ENCODE data around the gene DUSP22. TPM values are rescaled to one million over a fixed set of nuclear protein-coding genes. Genes with fewer than 3 reads are reported as not detected.
A peak's percentile ranks its signal among the peaks of the same experiment; 100 is the strongest.

DUSP22 gene
- polyA plus RNA-seq, 3 donors = 107 to 120 (median 117) TPM

DNA sequence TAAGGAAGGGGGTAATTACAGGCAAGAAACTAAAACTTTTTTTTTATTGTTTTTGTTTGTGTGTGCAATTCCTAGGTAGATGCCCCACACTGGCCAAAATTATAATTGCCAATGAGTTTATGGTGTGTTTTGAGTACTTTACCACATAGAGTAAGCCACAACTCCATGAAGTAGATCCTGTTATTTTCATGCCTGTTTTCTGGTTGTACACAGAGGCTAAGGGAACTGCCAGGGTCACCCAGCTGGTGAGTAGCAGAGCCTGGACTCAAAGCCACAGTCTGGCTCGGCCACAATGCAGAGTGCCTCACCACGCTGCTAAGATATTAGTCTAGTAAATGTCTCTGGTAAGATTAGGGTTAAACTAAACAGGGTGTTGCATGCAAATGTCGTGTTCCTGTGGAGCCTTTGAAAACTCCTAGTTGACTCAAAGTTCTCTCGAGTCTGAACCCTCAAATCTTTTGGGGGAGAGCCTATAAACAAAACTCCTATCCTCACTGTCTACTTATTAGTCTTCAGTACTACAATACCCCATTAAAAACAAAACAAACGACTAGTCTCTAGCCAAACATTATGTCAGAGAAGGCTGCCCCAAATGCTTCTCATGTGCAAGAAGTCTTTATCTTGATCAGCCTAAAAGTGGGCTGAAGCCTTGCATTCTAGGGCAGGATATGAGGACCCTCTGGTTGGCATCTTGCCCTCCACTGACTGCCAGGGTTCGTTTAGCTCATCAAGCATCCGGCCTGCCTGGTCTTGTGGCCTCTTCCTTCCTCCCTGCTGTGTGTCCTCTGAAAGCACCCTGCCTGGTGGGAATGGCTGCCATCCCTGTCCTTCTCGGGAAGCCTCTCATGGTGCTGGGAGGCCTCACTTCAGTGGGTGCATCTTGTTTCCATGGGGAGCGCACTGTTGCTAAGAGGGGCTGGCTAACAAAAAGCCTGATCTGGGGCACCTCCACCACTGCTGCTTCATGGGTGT is 4.2 kb downstream of the DUSP22 start:
- Histone ChIP-seq H4K20me1 (ENCODE audit: insufficient read depth, low read length) (no peaks in the 10 kb centered on the region), H3K27ac (ENCODE audit: low read depth in 1 of 2, low read length in 2 of 2) (peak overlapping the region; percentile 44 to 92), H3K36me3 (replicated peaks in 1 of 2; ENCODE audit: control insufficient read depth in 1 of 2, insufficient read depth in 2 of 2, low read length in 2 of 2) (no peaks in the 10 kb centered on the region), H3K9ac (ENCODE audit: insufficient read depth, low read length, poor library complexity, severe bottlenecking) (peak overlapping the region; percentile 25), H3K4me3 (replicated peaks in 1 of 3; ENCODE audit: low read depth in 2 of 3, low read length in 3 of 3) (peak overlapping the region in 1 of 3 experiments; percentile 53), H3K4me1 (ENCODE audit: control insufficient read depth in 1 of 2, insufficient read depth in 2 of 2, low read length in 2 of 2) (peaks cover 86 to 91% of the 10 kb centered on the region in 2 donors), H3K27me3 (ENCODE audit: control insufficient read depth in 2 of 2, insufficient read depth in 2 of 2, low read length in 2 of 2) (no peaks in the 10 kb centered on the region), H3K79me2 (ENCODE audit: insufficient read depth, low read length) (peaks cover 73% of the 10 kb centered on the region), H3K9me3 (replicated peaks in 1 of 2; ENCODE audit: control insufficient read depth in 1 of 2, insufficient read depth in 1 of 2, low read length in 2 of 2) (no peaks in the 10 kb centered on the region), H2AFZ (ENCODE audit: insufficient read depth, low read depth, low read length, poor library complexity, severe bottlenecking) (peak overlapping the region; percentile 60), H3K4me2 (replicated peaks; ENCODE audit: extremely low read depth, low read length, poor library complexity, severe bottlenecking) (peak overlapping the region; percentile 53)
- H3K36me3 Mint-ChIP-seq = peaks cover 2% of the 10 kb centered on the region in 2 donors
- H3K27ac Mint-ChIP-seq = peak overlapping the region in 5 of 7 donors; percentile 62 to 87 (median 77)
- intact Hi-C loops (cut with micrococcal nuclease) = loop anchor here (5.0 kb wide), 3 partner anchors 41 to 74 kb away; no protein-coding TSS in a partner anchor
- TF ChIP-seq, protein P1, sequence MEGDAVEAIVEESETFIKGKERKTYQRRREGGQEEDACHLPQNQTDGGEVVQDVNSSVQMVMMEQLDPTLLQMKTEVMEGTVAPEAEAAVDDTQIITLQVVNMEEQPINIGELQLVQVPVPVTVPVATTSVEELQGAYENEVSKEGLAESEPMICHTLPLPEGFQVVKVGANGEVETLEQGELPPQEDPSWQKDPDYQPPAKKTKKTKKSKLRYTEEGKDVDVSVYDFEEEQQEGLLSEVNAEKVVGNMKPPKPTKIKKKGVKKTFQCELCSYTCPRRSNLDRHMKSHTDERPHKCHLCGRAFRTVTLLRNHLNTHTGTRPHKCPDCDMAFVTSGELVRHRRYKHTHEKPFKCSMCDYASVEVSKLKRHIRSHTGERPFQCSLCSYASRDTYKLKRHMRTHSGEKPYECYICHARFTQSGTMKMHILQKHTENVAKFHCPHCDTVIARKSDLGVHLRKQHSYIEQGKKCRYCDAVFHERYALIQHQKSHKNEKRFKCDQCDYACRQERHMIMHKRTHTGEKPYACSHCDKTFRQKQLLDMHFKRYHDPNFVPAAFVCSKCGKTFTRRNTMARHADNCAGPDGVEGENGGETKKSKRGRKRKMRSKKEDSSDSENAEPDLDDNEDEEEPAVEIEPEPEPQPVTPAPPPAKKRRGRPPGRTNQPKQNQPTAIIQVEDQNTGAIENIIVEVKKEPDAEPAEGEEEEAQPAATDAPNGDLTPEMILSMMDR (IDR thresholded peaks at IDR 0.05) = no peak
- H3K27me3 Mint-ChIP-seq (ENCODE audit: low read depth in 3 of 3) = no peaks in the 10 kb centered on the region
- H3K9me3 Mint-ChIP-seq = peaks cover 0 to 3% (median 0%) of the 10 kb centered on the region in 7 donors
- peak in 2 of 3 donors; percentile 35 to 36 for DNase-seq
- WGBS (ENCODE audit: insufficient coverage) = 45% methylated on average over 8 of the region's 9 CpGs
- H3K4me1 Mint-ChIP-seq = peaks cover 12% of the 10 kb centered on the region
- peak overlapping the region in 1 of 2 donors; percentile 77 for H3K4me3 Mint-ChIP-seq

DNA sequence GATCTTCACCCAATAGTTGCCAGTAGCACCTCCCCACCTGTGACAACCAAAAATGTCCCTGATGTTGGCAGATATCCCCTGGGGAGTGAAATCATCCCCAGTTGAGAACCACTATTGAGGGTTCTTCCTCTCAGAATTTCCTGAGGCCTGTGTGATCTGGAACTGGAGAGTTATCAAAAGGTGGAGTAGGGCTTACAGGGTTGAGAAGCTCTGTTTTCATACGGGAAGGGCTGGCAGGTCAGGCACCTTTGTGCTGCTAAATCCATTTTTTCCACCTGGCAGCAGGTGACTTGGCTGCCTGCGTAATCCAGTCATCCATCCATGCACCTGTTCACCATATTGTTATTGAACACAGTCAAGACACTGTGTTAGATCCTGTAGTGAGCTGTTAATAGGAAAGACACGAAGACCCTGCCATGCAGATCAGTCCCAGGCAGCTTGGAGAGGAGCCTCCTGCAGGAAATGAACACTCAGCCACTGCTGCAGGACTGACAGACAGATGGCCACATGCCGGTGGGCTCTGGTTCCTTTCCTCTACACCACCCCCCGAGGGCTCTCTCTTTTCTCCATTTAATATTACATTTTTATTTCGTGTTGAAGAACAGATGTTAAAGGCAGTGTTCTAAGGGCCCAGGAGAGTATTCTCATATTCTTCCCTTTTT is 5.4 kb downstream of the DUSP22 start:
- Histone ChIP-seq H3K4me3 (replicated peaks in 1 of 3; ENCODE audit: low read depth in 2 of 3, low read length in 3 of 3) (peak overlapping the region in 1 of 3 experiments; percentile 53), H3K9ac (ENCODE audit: insufficient read depth, low read length, poor library complexity, severe bottlenecking) (peak overlapping the region; percentile 16), H3K36me3 (replicated peaks in 1 of 2; ENCODE audit: control insufficient read depth in 1 of 2, insufficient read depth in 2 of 2, low read length in 2 of 2) (peaks cover 6 to 9% of the 10 kb centered on the region in 2 donors), H2AFZ (ENCODE audit: insufficient read depth, low read depth, low read length, poor library complexity, severe bottlenecking) (no peak overlapping the region), H3K4me1 (ENCODE audit: control insufficient read depth in 1 of 2, insufficient read depth in 2 of 2, low read length in 2 of 2) (peaks cover 82% of the 10 kb centered on the region in 2 donors), H4K20me1 (ENCODE audit: insufficient read depth, low read length) (peaks cover 3% of the 10 kb centered on the region), H3K4me2 (replicated peaks; ENCODE audit: extremely low read depth, low read length, poor library complexity, severe bottlenecking) (peak overlapping the region; percentile 54), H3K79me2 (ENCODE audit: insufficient read depth, low read length) (peaks cover 86% of the 10 kb centered on the region), H3K27me3 (ENCODE audit: control insufficient read depth in 2 of 2, insufficient read depth in 2 of 2, low read length in 2 of 2) (no peaks in the 10 kb centered on the region), H3K9me3 (replicated peaks in 1 of 2; ENCODE audit: control insufficient read depth in 1 of 2, insufficient read depth in 1 of 2, low read length in 2 of 2) (no peaks in the 10 kb centered on the region), H3K27ac (ENCODE audit: low read depth in 1 of 2, low read length in 2 of 2) (peak overlapping the region; percentile 64 to 92)
- Mint-ChIP-seq H3K27me3 (ENCODE audit: low read depth in 3 of 3) (no peaks in the 10 kb centered on the region), H3K9me3 (peaks cover 0 to 3% (median 0%) of the 10 kb centered on the region in 7 donors), H3K36me3 (peaks cover 2% of the 10 kb centered on the region in 2 donors), H3K27ac (no peak overlapping the region), H3K4me1 (peaks cover 11% of the 10 kb centered on the region), H3K4me3 (no peak overlapping the region)
- intact Hi-C loops (cut with micrococcal nuclease) = loop anchor here (5.0 kb wide), 3 partner anchors 40 to 75 kb away; no protein-coding TSS in a partner anchor
- TF ChIP-seq, protein P1 (IDR thresholded peaks at IDR 0.05) = no peak
- DNase-seq = no peak
- WGBS (ENCODE audit: insufficient coverage) = 55% methylated on average over 3 of the region's 6 CpGs

Measured in CD14-positive monocyte (primary cell).